Thymus (tissue), 11 donors: Measurements from ENCODE around the gene MRPS30. TPM values are rescaled to one million over a fixed set of nuclear protein-coding genes. Genes with fewer than 3 reads are reported as not detected.
"Not testable (repeated sequence)": the region's sequence is repeated elsewhere in the genome, so short reads cannot be mapped to it uniquely, and the experiment has no call there.

Experiments
- DNase-seq, 9 donors: peaks; one replicate each; pipeline ENCODE4 v3.0.0-alpha.2; 2013; ENCODE audit warnings: low spot score in 9 of 9, low read depth in 6 of 9, missing footprints in 1 of 9
- H3K27ac ChIP-seq, 2 donors: one replicate each; pipeline ENCODE4 v1.5.1; 2013; ENCODE audit warnings: control low read depth in 1 of 2, low read depth in 1 of 2, low read length in 1 of 2, mild to moderate bottlenecking in 1 of 2, moderate library complexity in 1 of 2
- H3K27me3 ChIP-seq, 2 donors: one replicate each; pipeline ENCODE4 v1.5.1; 2013; ENCODE audit warnings: low read length in 1 of 2; ENCODE audit not compliant: control insufficient read depth in 2 of 2, insufficient read depth in 1 of 2
- H3K36me3 ChIP-seq, 2 donors: one replicate each; pipeline ENCODE4 v1.5.1; 2013; ENCODE audit warnings: low read length in 1 of 2, mild to moderate bottlenecking in 1 of 2, moderate library complexity in 1 of 2; ENCODE audit not compliant: control insufficient read depth in 2 of 2, insufficient read depth in 2 of 2
- H3K4me1 ChIP-seq, 2 donors: one replicate each; pipeline ENCODE4 v1.5.1; 2013; ENCODE audit warnings: low read length in 2 of 2; ENCODE audit not compliant: control insufficient read depth in 2 of 2, insufficient read depth in 2 of 2
- H3K4me3 ChIP-seq, 2 donors: one replicate each; pipeline ENCODE4 v1.5.1; 2013; ENCODE audit warnings: low read length in 2 of 2, control low read depth in 1 of 2, mild to moderate bottlenecking in 1 of 2
- H3K9me3 ChIP-seq, 2 donors: one replicate each; pipeline ENCODE4 v1.5.1; 2013; ENCODE audit warnings: low read length in 1 of 2, mild to moderate bottlenecking in 1 of 2; ENCODE audit not compliant: control insufficient read depth in 2 of 2, insufficient read depth in 1 of 2
- WGBS: extraction: QIAGEN DNeasy Blood & Tissue Kit; methylation state at CpG from one replicate; pipeline ENCODE4 v1.1.7; 2013; 5-methylcytosine and 5-hydroxymethylcytosine counted together
- polyA plus RNA-seq: library from polyadenylated mRNA; stranded (reverse); fragments of 200-250 nt; gene quantifications from one replicate; pipeline ENCODE4 v1.2.3, GENCODE V29; 2013
- total RNA-seq: library from RNA; stranded (reverse); fragments of 120-200 nt; gene quantifications from one replicate; pipeline ENCODE4 v1.2.4, GENCODE V29; 2013
- donor health status: healthy.

Gene MRPS30
- total and polyA plus RNA-seq, 2 donors: 29.2 to 36.0 TPM

- 91% methylated on average over 4 of the region's 4 CpGs for WGBS
- H3K27ac ChIP-seq: no peak overlapping the region
- H3K4me3 ChIP-seq: no peak overlapping the region
- H3K36me3 ChIP-seq: no peaks in the 10 kb centered on the region
- peaks cover 0 to 3% of the 10 kb centered on the region in 2 donors for H3K9me3 ChIP-seq
- H3K27me3 ChIP-seq: no peaks in the 10 kb centered on the region
- DNase-seq: no peak
- no peaks in the 10 kb centered on the region for H3K4me1 ChIP-seq
Measured at GRCh38 chr5:44783634-44784315, 25.0 kb upstream of the MRPS30 start.

GRCh38 chr5:44787731-44788130 lies 21.0 kb upstream of the MRPS30 start:
- H3K27ac ChIP-seq: no peak overlapping the region
- 93% methylated on average over 3 of the region's 3 CpGs for WGBS

DNA sequence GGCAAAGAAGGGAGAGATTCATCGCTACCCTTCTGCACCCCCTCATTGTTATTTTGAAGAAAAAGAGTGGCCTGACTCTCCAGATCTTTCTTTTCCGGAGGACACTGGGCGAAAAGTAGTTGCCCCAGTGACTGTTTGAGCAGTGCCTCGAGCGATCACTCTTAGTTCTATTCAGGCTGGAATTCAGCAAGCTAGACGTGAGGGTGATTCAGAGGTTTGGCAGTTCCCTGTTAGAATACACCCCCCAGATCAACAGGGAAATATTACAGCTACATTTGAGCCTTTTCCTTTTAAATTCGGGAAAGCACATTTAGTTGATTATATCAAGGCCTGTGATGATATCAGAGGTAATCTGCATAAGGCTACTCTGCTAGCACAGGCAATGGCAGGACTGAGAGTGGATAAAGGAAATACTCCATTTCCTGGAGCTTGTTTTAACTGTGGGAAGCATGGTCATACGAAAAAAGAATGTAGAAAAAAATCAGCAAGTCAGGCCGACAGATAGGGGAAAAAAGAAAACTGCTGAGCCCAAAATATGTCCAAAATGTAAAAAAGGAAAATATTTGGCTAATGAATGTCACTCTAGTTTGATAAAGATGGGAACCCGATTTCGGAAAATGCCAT lies 19.3 kb upstream of the MRPS30 start:
- peaks cover 0 to 11% of the 10 kb centered on the region in 2 donors for H3K9me3 ChIP-seq
- H3K27ac ChIP-seq, H3K4me3 ChIP-seq, H3K36me3 ChIP-seq, H3K4me1 ChIP-seq, H3K27me3 ChIP-seq, DNase-seq: not testable (repeated sequence)
- 88% methylated on average over 11 of the region's 11 CpGs for WGBS

More at GRCh38 chr5:44787731-44788130, 21.0 kb upstream of the MRPS30 start:
- no peaks in the 10 kb centered on the region for H3K4me1 ChIP-seq
- no peaks in the 10 kb centered on the region for H3K27me3 ChIP-seq
- H3K4me3 ChIP-seq: no peak overlapping the region
- peaks cover 0 to 3% of the 10 kb centered on the region in 2 donors for H3K9me3 ChIP-seq
- DNase-seq: no peak
- no peaks in the 10 kb centered on the region for H3K36me3 ChIP-seq

GRCh38 chr5:44792031-44792673 lies 16.6 kb upstream of the MRPS30 start:
- not testable (repeated sequence) for H3K4me1 ChIP-seq, H3K27ac ChIP-seq, H3K4me3 ChIP-seq, H3K27me3 ChIP-seq, DNase-seq, H3K36me3 ChIP-seq
- H3K9me3 ChIP-seq: peaks cover 0 to 15% of the 10 kb centered on the region in 2 donors
- WGBS: 95% methylated on average over 8 of the region's 8 CpGs

DNA sequence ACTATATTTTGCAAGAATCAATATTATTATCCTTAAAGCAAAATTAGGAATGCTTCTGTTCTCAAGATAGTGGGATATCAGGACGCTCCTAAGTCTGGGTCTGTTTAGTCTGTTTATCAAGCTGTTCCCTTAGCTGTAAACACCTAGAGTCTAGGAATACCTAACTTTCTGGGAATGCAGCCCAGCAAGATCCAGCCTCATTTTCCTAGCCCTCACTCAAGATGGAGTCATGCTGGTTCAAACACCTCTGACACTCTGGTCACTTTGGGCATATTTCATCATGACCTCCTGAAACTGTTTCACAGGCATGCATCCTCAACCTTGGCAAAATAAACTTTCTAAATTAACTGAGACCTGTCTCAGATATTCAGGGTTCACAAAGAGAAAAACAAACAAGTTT lies 14.4 kb upstream of the MRPS30 start:
- Histone ChIP-seq H3K27ac (no peak overlapping the region), H3K9me3 (peaks cover 0 to 12% of the 10 kb centered on the region in 2 donors), H3K36me3 (no peaks in the 10 kb centered on the region), H3K27me3 (no peaks in the 10 kb centered on the region), H3K4me1 (no peaks in the 10 kb centered on the region), H3K4me3 (no peak overlapping the region)
- WGBS: 94% methylated on average over 1 of the region's 1 CpG
- no peak for DNase-seq

DNA sequence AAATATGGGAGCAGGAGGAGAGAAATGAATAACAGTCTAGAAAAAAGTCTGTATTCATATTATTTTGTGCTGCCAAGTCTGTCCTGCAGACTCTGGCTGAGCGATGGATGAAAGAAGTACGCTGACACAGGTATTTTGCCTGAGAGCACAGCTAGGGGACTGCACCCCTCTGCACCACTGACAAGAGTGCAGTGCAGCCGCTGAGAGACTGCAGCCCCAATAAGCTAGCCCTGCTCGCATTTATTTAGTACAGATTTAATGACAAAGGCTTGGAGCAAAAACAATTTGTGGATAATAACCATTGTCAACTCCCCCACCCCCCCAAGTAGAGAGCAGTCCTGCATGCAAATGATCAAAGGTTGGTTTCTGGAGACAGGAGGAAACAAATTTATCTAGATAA lies 13.3 kb upstream of the MRPS30 start:
- Histone ChIP-seq H3K4me1 (no peaks in the 10 kb centered on the region), H3K36me3 (no peaks in the 10 kb centered on the region), H3K4me3 (no peak overlapping the region), H3K27ac (no peak overlapping the region), H3K9me3 (peaks cover 0 to 12% of the 10 kb centered on the region in 2 donors), H3K27me3 (no peaks in the 10 kb centered on the region)
- DNase-seq: no peak
- WGBS: 97% methylated on average over 4 of the region's 4 CpGs

DNA sequence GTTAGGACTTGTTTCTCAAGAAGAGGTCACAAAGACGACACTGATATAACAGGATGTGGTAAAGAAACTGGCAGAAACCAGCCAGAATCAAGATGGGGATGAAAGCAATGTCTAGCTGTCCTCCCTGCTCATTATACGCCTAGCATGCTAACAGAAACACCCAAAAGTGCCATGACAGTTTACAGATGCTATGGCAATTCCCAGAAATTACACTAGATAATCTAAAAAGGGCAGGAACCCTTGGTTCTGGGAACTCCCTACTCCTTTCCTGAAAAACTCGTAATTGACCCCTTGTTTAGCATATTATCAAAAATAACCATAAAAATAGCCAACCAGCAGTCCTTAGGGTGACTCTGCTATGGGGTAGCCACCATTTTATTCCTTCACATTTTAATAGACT lies 10.9 kb upstream of the MRPS30 start:
- 84% methylated on average over 3 of the region's 3 CpGs for WGBS

DNA sequence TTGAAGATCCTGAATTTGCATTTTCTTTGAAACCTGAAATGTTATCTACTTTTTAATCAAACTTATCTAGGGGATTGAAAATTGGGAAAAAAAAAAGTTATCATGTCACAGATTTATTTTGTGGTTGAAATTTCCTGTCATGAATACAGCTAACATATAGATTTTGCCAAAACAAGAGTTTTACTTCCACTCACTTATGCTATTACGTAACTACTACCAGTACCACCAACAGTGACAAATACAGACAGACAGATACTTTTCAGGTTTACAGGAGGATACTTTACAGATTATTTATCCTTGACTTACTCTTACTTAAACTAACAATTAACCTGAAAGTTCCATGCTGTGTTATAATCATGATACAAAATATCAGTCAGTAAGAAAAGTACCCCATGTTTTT lies 6.8 kb upstream of the MRPS30 start:
- H3K4me1 ChIP-seq: no peaks in the 10 kb centered on the region
- no peak overlapping the region for H3K4me3 ChIP-seq
- 93% methylated on average over 1 of the region's 1 CpG for WGBS
- H3K27ac ChIP-seq: no peak overlapping the region
- no peaks in the 10 kb centered on the region for H3K36me3 ChIP-seq
- H3K27me3 ChIP-seq: no peaks in the 10 kb centered on the region
- no peaks in the 10 kb centered on the region for H3K9me3 ChIP-seq
- DNase-seq: no peak

More for the DNA sequence above, 10.9 kb upstream of the MRPS30 start:
- H3K36me3 ChIP-seq: no peaks in the 10 kb centered on the region
- no peaks in the 10 kb centered on the region for H3K27me3 ChIP-seq
- H3K27ac ChIP-seq: no peak overlapping the region
- no peaks in the 10 kb centered on the region for H3K4me1 ChIP-seq
- DNase-seq: no peak
- peaks cover 0 to 11% of the 10 kb centered on the region in 2 donors for H3K9me3 ChIP-seq
- no peak overlapping the region for H3K4me3 ChIP-seq

DNA sequence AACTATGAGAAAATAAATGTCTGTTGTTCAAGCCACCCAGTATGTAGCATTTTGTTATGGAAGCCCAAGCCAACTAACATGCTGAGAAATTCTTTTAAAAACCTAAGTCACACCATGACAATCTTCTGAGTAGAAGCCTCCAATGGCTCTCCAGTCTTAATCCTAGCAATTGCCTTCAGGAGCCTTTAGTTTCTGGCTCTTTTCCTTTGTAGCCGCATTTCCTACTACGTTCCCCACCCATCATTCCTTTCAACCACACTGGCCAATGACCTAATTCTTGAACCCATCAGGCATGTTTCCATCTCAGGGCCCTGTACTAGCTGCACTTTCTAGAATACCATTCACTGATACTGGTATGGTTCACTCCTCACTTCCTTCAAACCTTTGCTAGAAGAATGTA lies 2.1 kb upstream of the MRPS30 start:
- no peak overlapping the region for H3K27ac ChIP-seq
- over 99% methylated on average over 2 of the region's 2 CpGs for WGBS

More for the DNA sequence above, 2.1 kb upstream of the MRPS30 start:
- Histone ChIP-seq H3K36me3 (peaks cover 0 to 2% of the 10 kb centered on the region in 2 donors), H3K4me1 (peaks cover 0 to 5% of the 10 kb centered on the region in 2 donors), H3K27me3 (no peaks in the 10 kb centered on the region), H3K9me3 (no peaks in the 10 kb centered on the region), H3K4me3 (no peak overlapping the region)
- no peak for DNase-seq
